Astrocyte (in vitro differentiated cells and primary cell): Measurements from ENCODE around the gene GRIK5.

Experiments used
- CTCF ChIP-seq: IDR thresholded peaks from 2 replicates; pipeline ENCODE4 v1.5.1; 2011; ENCODE audit warnings: low read depth, mild to moderate bottlenecking, inconsistent platforms, low read length, moderate library complexity; ENCODE audit not compliant: insufficient read depth
- EZH2 ChIP-seq: IDR thresholded peaks from 2 replicates; pipeline ENCODE4 v1.6.1; 2012; ENCODE audit warnings: mild to moderate bottlenecking, low read length, inconsistent platforms; ENCODE audit not compliant: insufficient read depth

- TF ChIP-seq CTCF (no peak), EZH2 (no peak)
Measured at GRCh38 chr19:42065511-42065910, 4.5 kb downstream of the GRIK5 start.
